Measurements from ENCODE around the gene NOVA2.

The NOVA2 gene

GRCh38 chr19:46000491-46001246, 27.0 kb upstream of the NOVA2 start:
- DNase-seq: no peak

- no peak for DNase-seq
Measured at GRCh38 chr19:45999653-46000121, 26.0 kb upstream of the NOVA2 start.

- DNase-seq: no peak
Measured at GRCh38 chr19:45998834-45999233, 25.2 kb upstream of the NOVA2 start.

- DNase-seq: no peak
Measured at GRCh38 chr19:45996933-45997332, 23.3 kb upstream of the NOVA2 start.

GRCh38 chr19:45995715-45996385, 22.2 kb upstream of the NOVA2 start:
- no peak for DNase-seq

GRCh38 chr19:45994998-45995714, 21.5 kb upstream of the NOVA2 start, which contains the start of gene CCDC61:
Gene CCDC61, plus strand, starts transcription at chr19:45995467. Its CDS starts 7,552 bp downstream, at chr19:46003019.
- DNase-seq: peak; percentile 99

GRCh38 chr19:45994456-45994997, 20.9 kb upstream of the NOVA2 start:
- DNase-seq: no peak

- no peak for DNase-seq
Measured at GRCh38 chr19:45990113-45990728, 16.6 kb upstream of the NOVA2 start.

- no peak for DNase-seq
Measured at GRCh38 chr19:45985321-45985720, 11.7 kb upstream of the NOVA2 start.

GRCh38 chr19:45981350-45981749, 7.7 kb upstream of the NOVA2 start:
- no peak for DNase-seq

- DNase-seq: no peak
Measured at GRCh38 chr19:45978156-45978555, 4.5 kb upstream of the NOVA2 start.

GRCh38 chr19:45976178-45976577, 2.5 kb upstream of the NOVA2 start:
- DNase-seq: no peak

- DNase-seq: no peak
Measured at GRCh38 chr19:45975306-45976070, 1.8 kb upstream of the NOVA2 start.

- DNase-seq: no peak
Measured at GRCh38 chr19:45972947-45973540, 621 bp downstream of the NOVA2 start.

- DNase-seq: no peak
Measured at GRCh38 chr19:45972081-45972946, 1.4 kb downstream of the NOVA2 start.

- no peak for DNase-seq
Measured at GRCh38 chr19:45971260-45971902, 2.3 kb downstream of the NOVA2 start.

GRCh38 chr19:45969676-45970075, 4.0 kb downstream of the NOVA2 start:
- DNase-seq: no peak

GRCh38 chr19:45968626-45969025, 5.0 kb downstream of the NOVA2 start:
- no peak for DNase-seq

- no peak for DNase-seq
Measured at GRCh38 chr19:45967246-45967645, 6.4 kb downstream of the NOVA2 start.

GRCh38 chr19:45962021-45962420, 11.6 kb downstream of the NOVA2 start:
- no peak for DNase-seq
